ENCODE data around the gene CACNA2D3.

GRCh38 chr3:54744291-54744690 is 621.9 kb downstream of the CACNA2D3 start:
- TF ChIP-seq EZH2 (IDR thresholded peaks at IDR 0.05; ENCODE audit: insufficient read depth, poor library complexity, severe bottlenecking) (no peak), EZH2phosphoT487 (IDR thresholded peaks at IDR 0.05; ENCODE audit: insufficient read depth, low read depth) (no peak)
